ENCODE measurements around the gene SSR2.
"Not testable (repeated sequence)": the region's sequence is repeated elsewhere in the genome, so short reads cannot be mapped to it uniquely, and the experiment has no call there.

Gene SSR2

DNA sequence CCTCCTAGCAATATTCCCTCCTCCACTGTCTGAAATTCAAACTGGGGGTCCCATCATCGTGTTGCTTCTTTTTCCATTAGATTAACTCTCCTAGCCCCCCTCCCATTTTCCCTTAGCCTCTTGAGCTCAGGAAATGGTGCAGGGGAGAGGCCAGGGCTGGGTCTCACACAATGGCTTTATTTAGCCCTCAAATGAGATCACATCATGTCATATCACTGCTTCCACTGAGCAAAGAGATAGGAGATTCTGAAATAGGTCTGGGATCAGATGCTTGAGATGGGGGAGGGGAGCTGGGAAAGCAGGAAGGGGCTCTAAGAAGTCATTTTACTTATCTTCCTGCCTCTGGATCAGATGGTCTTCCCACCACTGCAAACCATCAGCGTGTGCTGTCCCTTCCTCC is 24.6 kb downstream of the SSR2 start:
- no peak for DNase-seq (ENCODE audit: low read depth in 3 of 3, low spot score in 1 of 3)

- no peak for DNase-seq (ENCODE audit: low read depth in 3 of 3, low spot score in 1 of 3)
Measured at GRCh38 chr1:155993595-155993994, 27.2 kb downstream of the SSR2 start.

DNA sequence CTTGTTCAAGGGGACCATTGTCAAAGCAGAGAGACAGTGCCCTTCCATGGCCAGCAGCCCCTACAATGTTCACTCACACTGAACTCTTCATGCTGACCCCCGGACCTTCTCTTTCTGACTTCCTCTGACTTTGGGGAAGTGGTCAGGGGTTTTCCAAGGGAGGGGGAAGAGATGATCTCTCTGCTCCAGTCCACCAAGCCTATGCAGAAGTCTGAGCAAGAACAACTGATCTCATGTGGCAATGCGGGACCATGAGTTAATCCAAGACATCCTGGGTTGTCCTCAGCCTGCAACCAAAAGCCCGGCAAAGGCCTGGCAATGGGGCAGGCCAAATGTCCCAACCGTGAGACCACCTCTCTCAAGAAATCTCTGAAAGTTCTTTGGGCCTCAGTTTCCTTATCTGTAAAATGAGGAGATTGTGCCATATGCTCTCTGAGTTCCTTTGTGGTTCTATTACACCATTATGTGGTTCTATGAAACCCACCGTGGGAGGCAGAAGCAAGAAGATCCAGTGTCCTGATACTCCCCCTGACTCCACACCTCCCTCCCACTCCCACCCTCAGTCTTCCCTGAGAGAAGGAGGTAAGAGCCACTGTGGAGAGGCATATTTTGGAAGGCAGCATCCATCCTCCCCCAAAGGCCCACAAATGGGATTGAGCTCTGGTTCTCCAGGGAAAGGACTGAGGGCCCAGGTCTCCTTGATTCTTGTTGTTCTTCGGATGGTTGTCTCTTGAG is 30.6 kb downstream of the SSR2 start:
- no peak for DNase-seq (ENCODE audit: low read depth in 3 of 3, low spot score in 1 of 3)

DNA sequence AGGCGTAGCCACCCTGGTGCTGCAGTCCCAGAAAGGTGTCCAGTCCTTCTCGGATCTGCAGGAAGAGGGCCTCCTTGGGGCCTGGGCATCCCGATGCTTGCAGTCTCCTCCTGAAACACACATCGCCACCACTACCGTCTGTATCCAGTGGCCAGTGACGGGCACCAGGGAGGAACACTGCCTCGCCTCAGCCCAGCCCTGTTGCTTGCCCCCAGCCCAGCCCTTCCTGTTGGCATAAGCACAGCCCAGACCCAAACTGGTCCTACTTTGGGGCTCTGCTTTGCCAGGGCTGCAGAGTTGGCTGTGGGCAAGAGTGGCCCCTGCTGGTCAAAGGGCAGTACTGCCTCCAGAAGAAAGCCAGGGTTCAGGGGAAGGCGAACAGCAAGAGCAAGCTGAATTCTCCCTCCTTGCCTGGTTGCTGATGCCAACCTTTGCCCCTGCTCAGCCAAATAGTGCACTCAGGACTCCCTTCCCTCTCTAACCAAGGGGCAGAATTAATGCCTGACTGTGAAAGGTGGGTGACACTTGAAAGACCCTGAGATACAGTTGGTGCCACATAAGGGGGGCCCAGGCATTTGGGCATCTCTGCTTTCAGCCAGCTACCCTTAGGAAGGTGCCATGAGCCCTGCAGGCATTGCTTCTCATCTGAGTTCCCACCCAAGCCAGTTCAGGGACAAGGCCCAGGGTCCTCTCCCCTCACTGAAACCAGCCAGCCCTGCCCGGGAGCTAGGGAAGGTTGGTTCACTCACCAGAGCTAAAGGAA is 31.3 kb downstream of the SSR2 start:
- DNase-seq (ENCODE audit: low read depth in 3 of 3, low spot score in 1 of 3) = peak; percentile 53 to 68 (median 63)

GRCh38 chr1:155984903-155985645 is 35.7 kb downstream of the SSR2 start:
- DNase-seq (ENCODE audit: low read depth in 3 of 3, low spot score in 1 of 3) = not testable (repeated sequence)

DNA sequence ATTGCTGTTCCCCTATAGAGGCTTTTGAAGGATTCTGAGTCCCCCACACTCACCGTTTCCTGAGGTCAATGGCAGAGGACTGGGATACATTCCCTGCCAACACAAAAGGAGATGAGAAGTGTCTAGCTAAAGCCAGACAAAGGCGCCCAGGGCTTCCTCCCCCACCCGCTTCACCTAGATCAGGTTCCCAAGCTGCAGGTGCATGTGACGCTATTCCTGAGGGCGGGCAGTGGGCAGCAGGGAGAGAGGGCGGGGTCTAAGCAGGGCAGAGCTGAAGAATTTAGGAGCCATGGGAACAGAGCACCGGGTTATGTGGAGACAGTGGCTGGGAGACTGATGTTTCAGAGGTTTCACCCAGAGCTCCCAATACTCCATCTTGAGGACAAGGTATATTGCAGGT is 36.4 kb downstream of the SSR2 start:
- no peak for DNase-seq (ENCODE audit: low read depth in 3 of 3, low spot score in 1 of 3)

DNA sequence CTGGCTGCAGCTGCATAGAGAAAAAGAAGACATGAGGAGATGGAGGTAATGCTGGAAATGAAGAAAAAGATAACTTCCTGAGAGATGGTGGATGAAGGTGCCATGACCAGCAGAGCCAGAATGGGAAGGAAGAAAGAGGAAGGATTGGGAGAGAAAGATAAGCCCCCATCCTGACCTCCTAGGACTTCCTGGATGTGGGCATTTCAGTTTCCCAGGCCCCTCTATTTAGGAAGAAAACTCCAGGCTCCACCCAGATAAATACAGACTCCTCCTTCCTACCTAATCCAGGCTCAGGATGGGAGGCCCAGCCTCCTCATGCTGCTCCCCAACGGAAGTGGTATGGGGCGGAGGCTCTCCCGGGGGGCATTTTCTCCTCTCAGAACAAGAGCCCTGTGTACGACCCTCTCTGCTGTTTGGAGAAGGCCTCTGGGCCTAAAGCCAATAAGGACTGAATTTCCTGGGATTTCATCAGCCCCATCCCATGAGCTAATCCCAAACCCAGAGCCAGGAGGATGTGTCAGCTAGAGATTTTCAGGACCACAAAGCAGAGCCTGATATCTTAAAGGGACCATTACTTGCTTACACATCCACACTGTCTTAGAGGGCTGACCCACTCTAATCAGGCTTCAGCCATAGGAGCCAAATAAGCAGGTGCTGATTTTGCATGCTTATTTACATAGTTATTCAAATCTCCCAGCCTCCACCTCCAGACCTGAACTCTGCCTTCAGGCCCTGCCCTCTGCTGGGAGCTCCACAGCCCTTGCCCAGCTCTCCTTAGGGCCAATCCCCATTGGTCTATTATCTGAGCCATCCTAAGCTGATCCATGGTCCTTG is 37.3 kb downstream of the SSR2 start:
- DNase-seq (ENCODE audit: low read depth in 3 of 3, low spot score in 1 of 3) = no peak

DNA sequence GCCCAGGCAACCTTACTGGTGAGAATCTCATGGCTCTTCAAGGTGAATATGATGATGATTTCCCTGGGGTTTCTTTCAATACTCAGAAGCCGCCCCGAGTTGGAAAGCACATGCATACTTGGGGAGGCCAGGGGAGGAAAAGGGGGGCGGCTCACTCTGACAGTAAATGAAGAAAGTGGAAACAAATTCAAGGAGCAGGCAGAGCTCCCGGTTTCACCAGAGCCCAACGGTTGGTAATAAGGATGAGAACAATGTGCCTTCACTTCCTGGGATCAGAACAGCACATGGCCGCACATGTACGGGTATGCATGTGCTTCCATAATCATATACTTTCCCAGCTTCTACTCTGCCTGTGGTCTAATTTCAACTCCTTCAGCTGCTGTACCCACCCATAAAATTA is 38.6 kb downstream of the SSR2 start:
- DNase-seq (ENCODE audit: low read depth in 3 of 3, low spot score in 1 of 3) = no peak

GRCh38 chr1:155981266-155982088 is 39.3 kb downstream of the SSR2 start:
- no peak for DNase-seq (ENCODE audit: low read depth in 3 of 3, low spot score in 1 of 3)

- DNase-seq (ENCODE audit: low read depth in 3 of 3, low spot score in 1 of 3) = no peak
Measured at GRCh38 chr1:155979597-155980343, 41.0 kb downstream of the SSR2 start.

GRCh38 chr1:155978973-155979429 is 41.8 kb downstream of the SSR2 start:
- no peak for DNase-seq (ENCODE audit: low read depth in 3 of 3, low spot score in 1 of 3)

DNA sequence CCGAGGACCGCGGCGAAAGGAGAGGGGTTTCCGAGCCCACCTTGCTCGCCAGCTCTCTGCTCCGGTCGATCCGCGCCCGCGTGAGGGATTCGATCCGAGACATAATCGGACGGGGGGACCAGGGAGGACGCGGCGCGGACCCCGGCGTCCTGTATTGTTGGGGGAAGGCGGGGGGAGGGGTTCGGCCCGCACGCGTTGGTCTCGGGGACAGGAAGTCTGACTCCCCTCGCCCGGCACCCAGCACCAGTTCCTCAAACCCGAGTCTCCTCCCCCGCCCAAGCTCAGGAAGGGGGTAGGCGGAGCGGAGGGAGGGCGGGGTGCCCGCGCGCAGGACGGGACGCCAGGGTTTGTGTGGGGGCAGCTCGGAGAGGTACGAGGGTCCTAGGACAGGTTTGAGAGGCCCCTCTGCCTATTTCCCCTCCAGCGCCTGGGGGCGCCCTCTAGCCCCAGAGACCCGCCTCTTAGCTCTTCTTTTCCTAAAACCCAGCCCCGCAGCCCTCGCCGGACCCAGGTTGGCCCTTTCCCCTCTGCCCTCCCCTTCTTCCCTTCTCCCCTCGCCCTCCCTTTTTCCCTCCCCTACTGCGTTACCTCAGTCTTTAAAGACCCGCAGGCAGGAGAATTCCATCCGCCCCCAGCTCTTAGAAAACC is 42.3 kb downstream of the SSR2 start, which contains the start of gene ARHGEF2:
Gene ARHGEF2 (minus strand): TSS at position 223 of the 648 bp plus-strand sequence. CDS start 120 bp downstream, at position 103.
- peak; percentile 62 to 73 (median 63) for DNase-seq (ENCODE audit: low read depth in 3 of 3, low spot score in 1 of 3)

DNA sequence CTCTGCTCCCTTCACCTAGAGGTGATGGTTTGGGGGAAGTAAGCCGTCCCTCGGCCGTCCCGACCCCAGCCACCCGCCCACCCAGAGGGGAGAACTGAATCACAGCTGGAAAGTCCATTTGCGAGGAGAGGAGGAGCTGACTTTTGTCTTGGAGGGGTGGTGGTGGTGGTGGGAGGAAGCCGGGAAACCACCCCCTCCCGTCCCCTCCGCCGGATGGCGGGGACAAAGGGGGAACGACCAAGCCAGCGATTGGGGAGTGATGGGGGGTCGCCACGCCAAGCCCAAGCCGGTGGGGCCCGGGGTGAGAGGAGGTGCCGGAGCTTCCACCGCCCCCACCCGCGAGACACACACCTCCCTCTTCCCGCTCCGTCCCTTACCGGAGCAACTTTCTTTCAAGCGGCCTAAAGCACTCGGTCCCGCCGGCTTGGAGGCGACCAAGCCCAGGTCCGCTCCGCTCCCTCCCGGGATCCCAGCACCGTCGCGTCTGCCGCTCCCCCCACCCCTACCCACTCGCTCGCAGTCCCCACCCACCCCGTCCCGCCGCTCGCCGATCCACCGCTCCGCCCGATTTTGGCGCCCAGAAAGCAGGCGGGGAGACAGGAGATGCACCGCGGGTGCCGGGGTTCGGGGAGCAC is 42.9 kb downstream of the SSR2 start:
- DNase-seq (ENCODE audit: low read depth in 3 of 3, low spot score in 1 of 3) = peak; percentile 38 to 52 (median 41)

GRCh38 chr1:155976913-155977689 is 43.6 kb downstream of the SSR2 start:
- no peak for DNase-seq (ENCODE audit: low read depth in 3 of 3, low spot score in 1 of 3)

DNA sequence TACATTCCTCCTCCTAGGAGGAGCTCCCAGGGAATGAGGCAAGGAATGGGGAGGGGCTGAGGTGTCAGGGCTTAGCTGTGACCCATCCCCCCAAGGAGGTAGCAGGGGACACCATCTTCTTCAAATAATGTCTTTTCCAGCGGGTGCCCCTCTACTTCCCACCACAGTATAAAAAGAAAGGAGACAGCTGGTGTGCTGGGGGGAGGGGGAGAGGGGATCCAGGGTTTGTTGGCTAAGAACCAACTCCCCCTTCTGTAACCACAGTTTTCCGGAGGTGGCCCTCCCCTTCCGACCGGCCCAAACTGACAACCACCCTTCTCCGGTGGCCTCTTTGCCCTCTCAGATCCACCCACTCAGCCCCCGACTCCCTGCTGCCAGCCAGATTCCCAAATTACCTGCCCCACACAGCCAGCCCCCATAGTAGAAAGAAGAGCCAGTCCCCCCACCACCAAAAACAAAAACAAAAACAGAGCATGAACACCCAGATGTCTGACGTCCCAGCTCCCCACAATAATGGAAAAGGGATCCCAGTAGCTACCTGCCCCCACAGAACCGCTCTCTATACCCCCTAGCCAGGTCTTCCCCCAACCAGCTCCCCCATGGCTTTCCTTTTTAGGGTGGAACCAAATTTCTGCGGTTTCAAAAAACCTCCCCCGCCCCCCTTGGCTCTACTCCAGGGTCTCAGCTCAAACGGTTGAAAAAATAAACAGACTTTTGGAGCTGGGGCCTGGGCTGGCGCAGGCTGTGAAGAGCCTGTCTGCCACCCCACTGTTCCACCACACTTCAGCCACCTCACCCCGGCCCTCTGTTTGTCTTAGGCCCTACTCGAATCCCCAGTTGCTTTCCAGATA is 44.5 kb downstream of the SSR2 start:
- DNase-seq (ENCODE audit: low read depth in 3 of 3, low spot score in 1 of 3) = peak; percentile 39 to 48 (median 40)

DNA sequence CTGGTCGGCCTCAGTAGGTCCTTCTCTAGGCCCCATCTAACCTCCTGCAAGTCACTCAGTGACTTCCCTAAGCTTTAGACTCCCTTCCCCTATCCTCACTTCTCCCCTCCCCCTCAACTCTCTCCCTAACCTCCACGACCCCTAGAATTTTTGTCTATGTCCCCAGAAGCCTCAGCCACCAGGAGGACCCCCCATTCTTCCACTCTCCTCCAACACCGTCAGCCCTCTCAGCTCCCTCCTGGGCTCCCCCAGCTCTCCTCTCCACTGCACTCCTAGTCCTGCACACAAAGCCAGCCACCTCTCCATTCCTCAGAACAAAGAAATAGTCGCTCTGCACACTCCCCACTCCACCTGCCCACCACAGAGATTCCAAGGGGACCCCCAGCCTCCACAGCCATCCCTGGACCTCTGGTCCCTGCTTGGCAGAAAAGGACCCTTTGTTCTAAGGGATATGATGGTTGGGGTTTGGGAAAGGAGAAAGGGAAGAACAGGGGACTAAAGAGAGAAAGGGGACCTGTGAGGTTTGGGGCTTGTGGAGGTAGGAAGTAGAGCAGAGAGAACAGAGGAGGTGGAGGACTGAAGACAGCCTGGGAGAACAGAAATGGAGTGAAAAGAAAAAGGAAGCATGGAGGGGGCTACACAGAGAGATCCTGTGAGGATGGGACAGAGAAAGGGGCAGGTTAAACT is 45.2 kb downstream of the SSR2 start:
- DNase-seq (ENCODE audit: low read depth in 3 of 3, low spot score in 1 of 3) = no peak

All from stimulated activated CD4-positive, alpha-beta T cell treated with anti-CD3 and anti-CD28 coated beads, TNF-alpha, amount 100 ng/mL, for 1 hour (primary cell).